ENCODE data around the gene FAM221B.

GRCh38 chr9:35852267-35852815, 23.8 kb upstream of the FAM221B start:
- no peak for TF ChIP-seq CTCF (IDR thresholded peaks at IDR 0.05)
- no peak for TF ChIP-seq POLR2AphosphoS5 (IDR thresholded peaks at IDR 0.05)
- no peak for TF ChIP-seq POLR2A (IDR thresholded peaks at IDR 0.05; ENCODE audit: low read depth)
